ENCODE results near the gene ZNF736.
A peak's percentile ranks its signal among the peaks of the same experiment; 100 is the strongest.
"Not testable (repeated sequence)": the region's sequence is repeated elsewhere in the genome, so short reads cannot be mapped to it uniquely, and the experiment has no call there.

The ZNF736 gene

DNA sequence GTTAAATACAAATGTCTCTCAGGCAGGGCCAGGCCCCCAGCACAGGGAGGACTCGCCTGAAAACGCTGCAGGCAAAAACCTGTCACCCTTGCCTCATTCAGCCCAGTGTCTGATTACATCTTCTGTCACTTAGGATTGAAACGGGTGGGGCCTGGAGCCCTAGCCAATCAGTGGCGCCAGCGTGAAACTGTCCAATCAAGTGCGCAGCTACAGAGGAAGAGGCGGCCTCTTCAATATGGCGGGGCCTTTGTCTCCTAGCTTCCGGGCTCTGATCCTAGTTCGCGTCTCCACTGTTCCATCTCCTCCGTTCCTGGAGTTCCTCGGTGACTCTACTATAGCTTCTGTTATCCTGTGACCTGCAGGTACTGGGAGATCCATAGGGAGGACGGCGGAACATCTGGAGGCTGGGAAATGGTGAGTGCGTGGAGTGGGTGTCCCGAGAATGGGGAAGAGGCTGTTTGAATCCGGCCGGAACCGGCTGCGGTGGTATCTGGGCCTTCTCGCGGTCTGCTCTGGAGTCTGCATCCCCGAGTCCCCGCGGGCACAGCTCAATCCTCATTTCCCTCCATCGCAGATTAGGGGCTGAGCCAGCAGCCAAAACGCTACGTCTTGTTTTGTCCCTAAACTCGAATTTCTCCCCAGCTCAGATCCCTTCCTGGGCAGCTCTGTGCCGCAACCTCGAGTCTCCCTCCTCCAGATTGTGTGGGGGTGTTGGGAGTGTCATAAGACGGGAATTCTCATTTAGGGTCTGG, at the start of gene ZNF736:
ZNF736 (plus strand) TSS at position 222 of the 752 bp plus-strand sequence; CDS start at position 412, 190 bp downstream.
- DNase-seq (ENCODE audit: low read depth in 2 of 2, low spot score in 1 of 2) = peak; percentile 51 to 76

DNA sequence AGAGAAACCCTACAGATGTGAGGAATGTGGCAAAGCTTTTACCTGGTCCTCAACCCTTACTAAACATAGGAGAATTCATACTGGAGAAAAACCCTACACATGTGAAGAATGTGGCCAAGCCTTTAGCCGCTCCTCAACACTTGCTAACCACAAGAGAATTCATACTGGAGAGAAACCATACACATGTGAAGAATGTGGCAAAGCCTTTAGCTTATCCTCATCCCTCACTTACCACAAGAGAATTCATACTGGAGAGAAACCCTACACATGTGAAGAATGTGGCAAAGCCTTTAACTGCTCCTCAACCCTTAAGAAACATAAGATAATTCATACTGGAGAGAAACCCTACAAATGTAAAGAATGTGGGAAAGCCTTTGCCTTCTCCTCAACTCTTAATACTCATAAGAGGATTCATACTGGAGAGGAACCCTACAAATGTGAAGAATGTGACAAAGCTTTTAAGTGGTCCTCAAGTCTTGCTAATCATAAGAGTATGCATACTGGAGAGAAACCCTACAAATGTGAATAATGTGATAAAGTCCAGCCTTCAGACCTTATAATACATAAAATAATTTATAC, 47.3 kb upstream of the ZNF736 start:
- no peak for DNase-seq (ENCODE audit: low read depth in 2 of 2, low spot score in 1 of 2)

DNA sequence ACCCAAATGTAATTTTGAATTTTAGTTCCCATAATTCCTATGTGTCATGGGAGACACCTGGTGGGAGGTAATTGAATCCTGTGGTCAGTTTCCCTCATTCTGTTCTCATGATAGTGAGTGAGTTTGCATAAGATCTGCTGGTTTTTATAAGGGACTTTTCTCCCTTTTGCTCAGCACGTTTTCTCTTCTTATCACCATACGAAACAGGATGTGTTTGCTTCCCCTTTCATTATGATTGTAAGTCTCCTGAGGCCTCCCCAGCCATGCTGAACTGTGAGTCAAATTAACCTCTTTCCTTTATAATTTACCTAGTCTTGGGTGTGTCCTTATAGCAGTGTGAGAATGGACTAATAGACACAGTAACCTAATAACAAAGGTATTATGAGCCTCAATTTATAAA, 36.1 kb upstream of the ZNF736 start:
- DNase-seq (ENCODE audit: low read depth in 2 of 2, low spot score in 1 of 2) = no peak

DNA sequence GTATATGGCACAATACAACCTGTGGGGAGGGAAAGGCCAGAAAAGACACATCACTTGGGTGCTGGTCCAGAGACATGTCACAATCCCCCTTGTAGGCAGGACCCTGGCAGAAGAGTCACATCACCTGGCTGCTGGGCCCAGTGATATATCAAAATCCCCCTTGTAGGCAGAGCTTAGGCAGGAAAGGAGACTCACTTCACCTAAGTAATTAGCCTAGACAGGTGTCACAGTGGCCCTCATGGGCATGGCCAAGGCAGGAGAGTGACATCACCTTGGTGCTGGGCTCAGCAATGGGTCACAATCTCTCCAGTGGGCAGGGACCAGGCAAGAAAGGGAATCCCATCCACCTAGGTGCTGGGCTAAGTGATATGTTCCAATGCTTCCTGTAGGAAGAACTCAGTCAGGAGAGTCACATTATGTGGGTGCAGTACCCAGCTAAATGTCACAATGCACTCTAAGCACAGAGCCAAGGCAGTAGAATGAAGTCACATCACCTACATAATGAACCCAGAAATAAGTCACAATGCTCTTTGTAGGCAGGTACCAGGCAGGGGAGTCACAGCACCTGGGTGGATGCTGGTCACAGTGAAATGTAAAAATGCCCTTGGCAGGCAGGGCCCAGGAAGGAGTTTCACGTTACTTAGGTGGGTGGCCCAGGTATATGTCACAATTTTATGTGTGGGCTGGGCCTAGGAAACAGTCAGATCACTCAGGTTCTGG, 18.9 kb upstream of the ZNF736 start:
- no peak for DNase-seq (ENCODE audit: low read depth in 2 of 2, low spot score in 1 of 2)

DNA sequence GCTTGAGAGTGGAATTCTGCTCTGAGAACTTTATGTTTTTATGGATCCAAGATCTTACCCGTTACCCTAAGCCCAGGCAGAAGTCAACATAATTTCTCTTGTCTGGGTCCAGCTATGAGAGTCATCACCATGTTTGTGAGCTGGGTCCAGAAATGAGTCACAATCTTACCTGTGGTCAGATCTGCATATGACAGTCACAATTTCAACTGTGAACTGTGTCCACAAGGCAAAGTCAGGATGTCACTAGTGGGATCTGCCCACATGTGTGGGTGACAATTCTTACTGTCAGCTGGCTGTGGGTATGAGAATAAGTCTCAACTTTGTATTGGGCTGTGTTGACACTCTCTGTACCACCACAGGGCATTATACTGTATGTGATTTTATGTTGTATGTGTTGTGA, 16.3 kb upstream of the ZNF736 start:
- DNase-seq (ENCODE audit: low read depth in 2 of 2, low spot score in 1 of 2) = not testable (repeated sequence)

DNA sequence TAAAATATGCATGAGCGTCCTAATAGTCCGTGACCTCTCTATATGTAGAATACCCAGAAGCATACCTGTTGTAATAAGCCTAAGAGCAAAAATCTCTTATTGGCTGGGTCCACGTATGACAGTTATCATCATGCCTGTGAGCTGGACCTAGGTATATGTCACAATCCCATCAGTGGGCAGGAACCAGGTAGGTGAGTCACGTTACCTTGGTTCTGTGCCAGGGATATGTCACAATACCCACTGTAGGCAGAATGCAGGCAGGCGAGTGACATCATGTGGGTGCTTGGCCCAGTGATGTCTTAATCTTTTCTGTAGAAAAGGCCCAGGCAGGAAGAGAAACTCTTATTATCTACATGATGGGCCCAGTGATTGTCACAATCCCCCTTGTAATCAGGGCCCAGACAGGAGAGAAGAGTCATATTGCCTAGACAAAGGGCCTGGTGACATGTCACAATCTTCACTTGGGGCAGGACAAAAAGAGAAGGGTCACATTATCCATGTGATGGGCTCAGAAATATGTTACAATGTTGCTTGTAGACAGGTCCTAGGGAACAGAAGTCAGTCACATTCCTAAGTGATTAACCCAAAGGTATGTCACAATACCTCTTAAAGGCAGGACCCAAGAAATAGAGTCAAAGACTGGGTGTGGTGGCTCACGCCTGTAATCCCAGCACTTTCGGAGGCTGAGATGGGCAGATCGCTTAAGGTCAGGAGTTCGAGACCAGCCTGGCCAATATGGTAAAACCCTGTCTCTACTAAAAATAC, 12.9 kb upstream of the ZNF736 start:
- DNase-seq (ENCODE audit: low read depth in 2 of 2, low spot score in 1 of 2) = no peak

DNA sequence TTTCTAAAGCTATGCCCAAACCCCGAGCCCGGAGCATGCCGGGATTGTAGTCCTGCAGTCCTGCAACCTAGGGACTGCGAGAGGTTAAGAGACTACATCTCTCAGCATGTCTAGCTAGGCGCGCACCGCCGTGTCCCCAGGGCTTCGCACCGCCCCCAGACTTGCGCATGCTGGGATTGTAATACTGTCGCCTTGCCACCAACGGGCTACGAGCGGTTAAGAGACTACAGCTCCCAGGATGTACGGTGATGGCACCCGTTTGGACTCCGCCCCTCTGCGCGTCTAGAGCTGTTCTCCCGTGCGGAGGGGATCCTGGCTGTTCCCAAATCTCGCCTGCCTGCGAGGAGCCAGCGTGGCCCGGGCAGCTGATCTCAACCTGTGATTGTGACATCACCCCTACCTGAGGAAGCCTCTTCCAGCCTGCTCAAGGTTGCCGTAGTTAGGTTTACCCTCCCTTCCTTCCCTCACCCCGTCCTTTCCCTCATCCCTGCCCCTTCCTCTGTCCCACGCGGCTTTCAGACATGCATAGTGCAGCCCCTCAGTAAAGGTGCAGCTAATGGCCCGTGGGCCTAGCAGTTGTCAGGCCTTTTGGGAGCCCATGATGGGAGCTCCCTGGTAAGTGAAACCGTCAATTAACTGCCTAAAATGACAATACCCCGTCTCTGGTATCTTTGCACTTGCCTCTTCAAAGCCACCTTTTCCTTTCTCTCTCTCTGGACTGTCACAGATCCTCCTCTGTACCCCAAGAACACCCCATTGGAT, 6.3 kb upstream of the ZNF736 start:
- peak; percentile 74 to 88 for DNase-seq (ENCODE audit: low read depth in 2 of 2, low spot score in 1 of 2)

DNA sequence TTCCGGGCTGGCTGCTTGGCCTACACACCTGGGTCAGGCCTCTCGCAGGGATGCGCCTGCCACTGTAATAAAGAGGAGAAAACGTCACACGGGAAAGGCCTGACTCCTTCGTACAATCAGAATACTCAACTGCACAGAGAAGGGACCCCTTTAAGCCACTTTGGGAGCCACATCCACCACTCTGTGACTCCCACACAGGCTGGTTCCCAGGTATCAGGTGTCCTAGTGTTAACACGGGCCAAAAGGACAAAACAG, 5.8 kb upstream of the ZNF736 start:
- DNase-seq (ENCODE audit: low read depth in 2 of 2, low spot score in 1 of 2) = no peak

DNA sequence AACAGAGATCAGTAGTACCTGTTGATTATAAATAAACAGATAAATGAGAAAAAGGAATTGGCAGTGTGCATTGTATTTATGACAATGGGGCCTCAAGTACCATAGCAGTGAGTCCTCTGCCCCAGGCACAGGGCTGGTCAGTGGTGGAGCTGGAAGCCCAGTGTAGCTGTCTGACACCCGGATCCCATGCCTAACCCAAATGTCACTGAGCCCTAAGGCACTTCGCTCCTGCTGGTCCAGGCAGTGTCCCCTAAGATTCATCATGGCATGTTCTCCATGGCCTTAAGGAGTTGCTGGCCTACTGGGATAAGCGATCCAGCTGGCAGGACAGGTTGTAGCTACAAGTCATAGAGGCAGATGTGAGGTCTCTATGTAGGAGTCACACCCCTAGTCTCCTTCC, 3.3 kb upstream of the ZNF736 start:
- no peak for DNase-seq (ENCODE audit: low read depth in 2 of 2, low spot score in 1 of 2)

DNA sequence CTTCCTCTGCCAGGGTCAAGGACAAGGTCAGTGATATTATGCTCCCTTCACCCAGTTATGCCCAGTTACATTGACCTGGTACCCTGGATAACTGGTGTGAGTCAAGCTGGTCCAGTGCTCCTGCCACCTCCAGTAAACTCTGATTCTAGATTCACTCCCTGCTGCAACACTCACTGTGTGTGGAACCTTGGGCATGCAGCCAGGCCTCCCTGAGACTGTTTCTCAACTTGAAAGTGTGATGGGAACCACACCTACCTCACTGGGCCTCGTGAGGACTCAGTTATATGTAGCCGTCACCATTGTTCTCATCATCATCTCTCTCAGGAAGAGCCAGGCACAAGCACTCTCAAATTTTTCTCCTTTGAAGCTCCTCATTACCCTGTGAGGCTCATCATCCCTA, 935 bp upstream of the ZNF736 start:
- no peak for DNase-seq (ENCODE audit: low read depth in 2 of 2, low spot score in 1 of 2)

DNA sequence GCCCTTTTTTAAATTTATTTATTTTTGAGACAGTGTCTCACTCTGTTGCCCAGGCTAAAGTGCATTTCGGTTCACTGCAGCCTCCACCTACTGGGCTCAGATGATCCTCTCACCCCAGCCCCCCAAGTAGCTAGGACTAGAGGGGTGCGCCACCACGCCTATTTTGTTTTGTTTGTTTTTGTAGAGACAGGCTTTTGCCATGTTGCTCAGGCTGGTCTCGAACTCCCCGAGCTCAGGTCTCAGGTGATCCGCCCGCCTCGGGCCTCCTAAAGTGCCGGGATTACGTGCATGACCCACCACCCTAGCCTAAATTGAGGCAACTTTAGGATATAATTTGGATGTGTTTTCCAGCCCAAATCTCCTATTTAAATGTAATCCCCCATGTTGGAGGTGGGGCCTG, 805 bp downstream of the ZNF736 start:
- DNase-seq (ENCODE audit: low read depth in 2 of 2, low spot score in 1 of 2) = no peak

DNA sequence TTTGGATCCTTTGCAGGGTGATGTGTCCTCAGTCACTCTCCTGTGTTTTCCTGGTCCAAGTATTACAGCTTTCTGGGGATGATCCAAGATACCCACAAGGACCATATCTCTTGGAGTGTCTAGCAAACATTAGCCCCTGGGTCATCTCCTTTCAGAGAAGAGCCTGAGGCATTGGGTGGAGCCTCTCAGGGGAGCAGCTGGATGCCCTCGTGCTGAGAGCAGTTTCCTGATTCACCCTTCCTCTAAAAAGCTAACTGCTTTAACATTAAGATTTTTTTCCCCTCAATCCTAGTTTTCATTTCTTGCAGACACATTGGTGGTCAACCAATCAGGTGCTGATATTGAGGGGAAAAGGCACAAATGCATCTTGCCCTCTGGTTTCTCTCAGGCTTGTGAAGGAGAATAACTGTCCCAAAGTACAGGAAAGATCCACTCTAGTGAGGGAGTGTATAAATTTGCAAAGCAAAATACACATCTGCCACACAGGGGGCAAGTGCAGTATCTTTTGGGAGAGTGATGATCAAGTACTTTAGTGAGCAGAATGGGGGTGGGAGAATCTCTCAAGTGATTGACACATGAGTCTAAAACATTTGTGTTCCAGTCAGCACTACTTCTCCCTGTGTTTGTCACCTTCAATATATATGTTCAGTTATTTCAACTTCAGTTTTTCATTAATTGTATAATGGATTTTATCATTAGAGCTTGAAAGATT, 2.4 kb downstream of the ZNF736 start:
- DNase-seq (ENCODE audit: low read depth in 2 of 2, low spot score in 1 of 2) = not testable (repeated sequence)

DNA sequence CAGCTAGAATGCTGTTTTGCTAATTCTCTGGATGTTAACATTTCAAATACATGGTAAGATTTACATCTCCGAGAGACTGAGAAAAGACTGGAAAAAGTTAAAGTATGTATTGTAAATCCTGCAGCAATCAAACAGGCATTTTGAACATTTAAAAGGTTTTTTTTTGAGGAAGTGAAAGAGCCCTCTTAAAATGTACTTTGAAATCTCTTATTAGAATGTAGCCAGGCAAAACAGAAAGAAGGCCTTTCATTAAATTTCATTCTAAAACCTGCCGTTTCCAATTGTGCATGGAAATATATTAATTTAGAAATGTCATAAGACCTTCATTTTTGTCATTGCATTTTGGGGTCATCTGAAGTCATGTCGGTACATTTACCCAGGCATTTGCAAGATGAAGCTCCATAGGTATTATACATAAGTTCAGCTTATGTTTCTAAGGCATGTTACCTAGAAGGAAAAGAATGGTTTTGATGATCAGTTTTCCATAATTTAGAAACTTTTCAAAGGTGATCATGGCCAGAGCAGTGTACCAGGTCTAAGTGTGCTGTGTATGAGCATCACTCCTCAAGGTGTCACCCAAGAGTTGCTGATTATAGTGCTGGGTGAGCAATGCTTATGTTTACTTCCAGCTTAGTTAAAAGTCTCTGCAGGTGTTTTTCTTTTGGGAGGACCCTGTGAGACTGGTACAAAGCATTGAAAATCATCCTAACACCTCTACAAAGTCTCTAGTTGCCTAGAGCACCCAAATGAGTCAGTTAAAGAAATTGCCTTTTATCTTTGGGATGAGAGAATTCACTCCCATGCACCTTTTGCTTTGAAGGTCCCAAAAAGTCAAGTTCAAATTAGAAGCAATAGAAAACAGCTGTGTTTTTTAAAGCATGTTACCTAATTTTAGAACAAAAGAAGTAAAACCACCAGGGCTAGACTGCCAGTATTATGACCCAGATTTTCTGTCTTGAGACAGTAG, 7.1 kb downstream of the ZNF736 start:
- DNase-seq (ENCODE audit: low read depth in 2 of 2, low spot score in 1 of 2) = no peak

DNA sequence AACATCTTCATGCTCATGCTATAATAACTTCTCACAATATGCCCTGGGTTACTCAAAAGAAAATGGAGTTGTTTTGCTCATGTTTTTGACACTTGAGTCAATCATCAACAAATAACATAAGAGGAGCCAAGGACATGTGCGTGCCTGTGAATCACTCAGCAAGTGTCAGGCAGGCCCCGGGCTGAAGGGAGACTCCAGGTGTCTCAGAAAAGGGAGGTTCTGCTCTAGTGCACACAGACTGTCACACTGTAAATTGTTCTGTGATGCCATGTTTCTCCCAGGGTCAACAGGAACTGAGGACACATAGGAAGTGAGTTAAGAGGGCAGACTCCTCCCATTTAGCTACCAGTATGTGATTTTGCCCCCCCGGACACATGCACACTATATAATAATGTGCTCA, 10.4 kb downstream of the ZNF736 start:
- not testable (repeated sequence) for DNase-seq (ENCODE audit: low read depth in 2 of 2, low spot score in 1 of 2)

DNA sequence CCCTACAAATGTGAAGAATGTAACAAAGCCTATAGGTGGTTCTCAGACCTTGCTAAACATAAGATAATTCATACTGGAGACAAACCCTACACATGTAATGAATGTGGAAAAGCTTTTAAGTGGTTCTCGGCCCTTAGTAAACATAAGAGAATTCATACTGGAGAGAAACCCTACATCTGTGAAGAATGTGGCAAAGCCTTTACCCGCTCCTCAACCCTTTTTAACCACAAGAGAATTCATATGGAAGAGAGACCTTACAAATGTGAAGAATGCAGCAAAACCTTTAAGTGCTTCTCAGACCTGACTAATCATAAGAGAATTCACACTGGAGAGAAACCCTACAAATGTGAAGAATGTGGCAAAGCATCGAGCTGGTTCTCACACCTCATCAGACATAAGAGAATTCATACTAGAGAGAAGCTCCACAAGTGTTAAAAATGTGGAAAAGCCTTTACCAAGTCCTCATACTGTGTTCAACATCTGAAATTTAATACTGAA, 35.0 kb downstream of the ZNF736 start:
- not testable (repeated sequence) for DNase-seq (ENCODE audit: low read depth in 2 of 2, low spot score in 1 of 2)

DNA sequence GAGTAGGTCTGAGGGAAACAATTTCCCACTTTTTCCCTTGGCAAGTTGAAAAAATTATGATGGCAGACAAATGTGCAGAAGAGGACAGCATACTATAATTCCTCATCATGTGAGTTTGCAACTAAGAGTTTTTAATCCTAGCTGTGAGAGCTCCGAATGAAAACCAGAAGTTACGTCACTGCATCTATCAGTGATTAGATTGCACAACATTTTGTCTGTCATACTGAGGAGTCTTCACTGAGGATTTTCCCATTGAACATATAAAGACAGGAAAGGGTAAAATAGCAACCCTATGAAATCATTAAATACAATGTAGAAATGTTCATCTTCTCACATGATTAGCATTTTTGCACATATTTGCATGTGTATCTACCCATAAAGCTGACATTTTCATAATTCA, 45.8 kb downstream of the ZNF736 start:
- no peak for DNase-seq (ENCODE audit: low read depth in 2 of 2, low spot score in 1 of 2)

DNA sequence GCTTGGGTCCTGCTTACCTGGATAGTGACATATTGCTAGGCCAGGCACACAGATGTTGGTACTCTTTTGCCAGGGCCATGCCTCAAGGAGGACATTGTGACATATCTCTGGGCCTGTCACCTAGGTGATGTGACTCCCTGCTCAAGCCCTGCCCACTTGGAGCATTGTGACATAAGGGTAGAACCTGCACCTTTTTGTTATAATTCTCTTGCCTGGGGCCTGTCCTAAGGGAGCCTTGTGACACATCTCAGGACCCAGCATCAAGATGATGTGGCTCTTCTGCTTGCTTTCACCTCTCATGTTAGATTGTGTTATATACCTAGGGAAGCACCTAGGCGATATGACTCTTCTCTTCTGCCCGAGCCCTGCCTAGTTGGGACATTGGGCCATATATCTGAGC, 57.4 kb downstream of the ZNF736 start:
- DNase-seq (ENCODE audit: low read depth in 2 of 2, low spot score in 1 of 2) = no peak

DNA sequence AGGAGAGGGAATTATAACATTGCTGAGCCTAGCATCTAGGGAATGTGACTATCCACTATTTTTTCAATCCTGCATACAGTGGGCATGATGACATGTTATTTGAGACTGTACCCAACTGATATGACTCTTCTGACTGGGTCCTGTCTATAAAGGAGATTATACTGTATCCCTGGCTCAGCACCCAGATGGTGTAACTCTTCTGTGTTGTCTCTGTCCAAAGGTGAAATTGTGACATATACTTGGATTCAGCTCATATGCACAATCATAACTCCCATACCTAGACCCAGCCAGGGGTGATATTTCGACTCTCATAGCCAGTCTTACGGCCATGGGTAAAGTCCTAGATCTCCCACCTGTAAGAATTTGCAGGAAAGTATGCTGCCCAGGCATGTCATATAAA, 59.3 kb downstream of the ZNF736 start:
- DNase-seq (ENCODE audit: low read depth in 2 of 2, low spot score in 1 of 2) = no peak

DNA sequence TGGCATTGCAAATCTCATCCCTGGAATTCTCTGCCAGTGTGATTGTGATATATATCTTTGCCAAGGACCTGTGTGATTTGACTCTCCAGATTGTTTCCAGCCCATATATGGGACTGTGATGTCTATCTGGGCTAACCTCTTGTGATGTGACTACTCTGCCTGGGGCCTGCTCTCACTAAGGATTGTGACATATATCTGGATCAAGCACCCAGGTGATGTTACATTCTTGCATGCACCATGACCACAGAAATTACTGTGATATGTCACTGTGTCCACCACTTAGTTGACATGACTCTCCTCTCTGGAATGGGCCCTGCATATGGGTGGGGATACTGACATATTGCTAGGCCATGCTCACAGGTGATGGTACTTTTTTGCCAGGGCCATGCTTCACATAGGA, 86.6 kb downstream of the ZNF736 start:
- no peak for DNase-seq (ENCODE audit: low read depth in 2 of 2, low spot score in 1 of 2)
